ENCODE data around the gene ZNF568. TPM values are rescaled to one million over a fixed set of nuclear protein-coding genes. Genes with fewer than 3 reads are reported as not detected.

Gene ZNF568
- total and polyA plus RNA-seq, 2 experiments from 2014 or later, result 2.5 to 8.9 TPM

DNA sequence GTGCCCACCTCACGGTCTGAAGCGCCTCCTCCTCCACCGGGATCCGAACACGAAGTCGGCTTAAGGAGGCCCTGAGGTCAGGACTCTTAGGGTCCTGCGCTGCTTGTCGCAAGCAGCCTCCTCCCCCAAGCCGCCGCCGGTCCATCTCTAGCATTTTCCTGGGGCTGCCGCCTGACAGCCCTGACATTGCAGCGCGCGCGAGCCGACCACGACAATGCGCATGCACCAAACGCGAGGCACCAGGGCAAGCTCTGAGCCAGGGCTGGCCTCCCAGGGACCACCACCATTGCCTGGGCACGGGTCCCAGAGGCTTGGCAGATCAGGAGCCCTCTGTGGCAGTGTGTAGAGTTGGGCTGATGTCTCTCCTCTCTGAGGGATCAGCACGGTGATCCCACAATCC is 98.3 kb downstream of the ZNF568 start:
- WGBS (ENCODE audit: low lambda C conversion rate, missing lambda C conversion rate), result 94% methylated on average over 21 of the region's 23 CpGs
- no peaks in the 10 kb centered on the region for H3K9me3 ChIP-seq (ENCODE audit: low read depth)

DNA sequence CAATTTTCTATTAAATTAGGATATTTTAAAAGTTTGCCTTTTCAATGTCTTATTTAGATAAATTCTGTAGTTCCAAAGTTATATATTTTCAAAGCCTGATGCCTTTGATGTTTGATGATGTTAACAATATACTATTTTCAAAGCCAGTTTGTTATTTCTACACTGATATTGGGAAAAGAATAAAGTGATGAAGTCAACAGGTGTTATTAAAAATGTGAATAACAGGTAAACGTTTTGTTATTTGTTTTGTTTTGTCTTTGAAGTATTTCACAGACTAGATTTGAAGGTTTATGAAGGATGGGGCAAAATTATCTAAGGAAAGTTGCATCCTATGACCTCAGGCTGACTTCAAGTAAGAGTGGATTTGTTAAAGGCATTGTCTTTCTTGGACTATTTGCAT is 129.0 kb downstream of the ZNF568 start:
- no peak for TF ChIP-seq EZH2phosphoT487 (IDR thresholded peaks at IDR 0.05; ENCODE audit: low read depth, severe bottlenecking, unreplicated experiment)
- no peak for TF ChIP-seq EZH2 (IDR thresholded peaks at IDR 0.05; ENCODE audit: borderline replicate concordance)
- TF ChIP-seq, protein P1, sequence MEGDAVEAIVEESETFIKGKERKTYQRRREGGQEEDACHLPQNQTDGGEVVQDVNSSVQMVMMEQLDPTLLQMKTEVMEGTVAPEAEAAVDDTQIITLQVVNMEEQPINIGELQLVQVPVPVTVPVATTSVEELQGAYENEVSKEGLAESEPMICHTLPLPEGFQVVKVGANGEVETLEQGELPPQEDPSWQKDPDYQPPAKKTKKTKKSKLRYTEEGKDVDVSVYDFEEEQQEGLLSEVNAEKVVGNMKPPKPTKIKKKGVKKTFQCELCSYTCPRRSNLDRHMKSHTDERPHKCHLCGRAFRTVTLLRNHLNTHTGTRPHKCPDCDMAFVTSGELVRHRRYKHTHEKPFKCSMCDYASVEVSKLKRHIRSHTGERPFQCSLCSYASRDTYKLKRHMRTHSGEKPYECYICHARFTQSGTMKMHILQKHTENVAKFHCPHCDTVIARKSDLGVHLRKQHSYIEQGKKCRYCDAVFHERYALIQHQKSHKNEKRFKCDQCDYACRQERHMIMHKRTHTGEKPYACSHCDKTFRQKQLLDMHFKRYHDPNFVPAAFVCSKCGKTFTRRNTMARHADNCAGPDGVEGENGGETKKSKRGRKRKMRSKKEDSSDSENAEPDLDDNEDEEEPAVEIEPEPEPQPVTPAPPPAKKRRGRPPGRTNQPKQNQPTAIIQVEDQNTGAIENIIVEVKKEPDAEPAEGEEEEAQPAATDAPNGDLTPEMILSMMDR (IDR thresholded peaks at IDR 0.05; ENCODE audit: poor library complexity), result no peak
- no peak overlapping the region for H3K4me3 ChIP-seq

More for the DNA sequence above, 98.3 kb downstream of the ZNF568 start:
- no peaks in the 10 kb centered on the region for H4K20me1 ChIP-seq (ENCODE audit: insufficient read depth, poor library complexity, severe bottlenecking)
- no peak for DNase-seq (ENCODE audit: low spot score)
- TF ChIP-seq EZH2phosphoT487 (IDR thresholded peaks at IDR 0.05; ENCODE audit: low read depth, severe bottlenecking, unreplicated experiment), result no peak
- TF ChIP-seq EZH2 (IDR thresholded peaks at IDR 0.05; ENCODE audit: borderline replicate concordance), result no peak
- TF ChIP-seq, protein P1 (IDR thresholded peaks at IDR 0.05; ENCODE audit: poor library complexity), result no peak
- H3K36me3 ChIP-seq (replicated peaks; ENCODE audit: insufficient read depth, low read depth), result no peaks in the 10 kb centered on the region
- no peak overlapping the region for H2AFZ ChIP-seq
- H3K4me1 ChIP-seq (ENCODE audit: insufficient read depth), result no peaks in the 10 kb centered on the region
- H3K79me2 ChIP-seq, result no peaks in the 10 kb centered on the region
- no peaks in the 10 kb centered on the region for H3K9me2 ChIP-seq (replicated peaks; ENCODE audit: insufficient read depth)
- H3K27ac ChIP-seq, result no peak overlapping the region
- H3K27me3 ChIP-seq, result no peaks in the 10 kb centered on the region
- no peak overlapping the region for H3K4me3 ChIP-seq
- H3K4me2 ChIP-seq, result no peak overlapping the region

More for the DNA sequence above, 129.0 kb downstream of the ZNF568 start:
- Histone ChIP-seq H3K79me2 (no peaks in the 10 kb centered on the region), H4K20me1 (ENCODE audit: insufficient read depth, poor library complexity, severe bottlenecking) (no peaks in the 10 kb centered on the region), H3K9me2 (replicated peaks; ENCODE audit: insufficient read depth) (no peaks in the 10 kb centered on the region), H3K4me1 (ENCODE audit: insufficient read depth) (no peaks in the 10 kb centered on the region), H3K9me3 (ENCODE audit: low read depth) (no peaks in the 10 kb centered on the region), H3K4me2 (no peak overlapping the region), H3K27ac (no peak overlapping the region), H2AFZ (no peak overlapping the region), H3K27me3 (no peaks in the 10 kb centered on the region), H3K36me3 (replicated peaks; ENCODE audit: insufficient read depth, low read depth) (no peaks in the 10 kb centered on the region)
- no peak for DNase-seq (ENCODE audit: low spot score)
- 10% methylated on average over 1 of the region's 1 CpG for WGBS (ENCODE audit: low lambda C conversion rate, missing lambda C conversion rate)

Other genes with a start within 250 kb of the ZNF568 start
- gene ZNF461, start 249.5 kb upstream of the ZNF568 start, total RNA-seq, result 8.9 and 16.7 TPM in 2 replicates
- gene ZNF461, start 249.5 kb upstream of the ZNF568 start, polyA plus RNA-seq, result 3.2 and 4.6 TPM in 2 replicates
- gene ZNF567, start 228.7 kb upstream of the ZNF568 start, total RNA-seq, result 4.0 and 8.1 TPM in 2 replicates
- gene ZNF567, start 228.7 kb upstream of the ZNF568 start, polyA plus RNA-seq, result 4.4 and 9.5 TPM in 2 replicates
- gene ZNF850, start 143.5 kb upstream of the ZNF568 start, total RNA-seq, result 3.3 and 7.6 TPM in 2 replicates
- 0.64 and 1.1 TPM in 2 replicates for gene ZNF850, start 143.5 kb upstream of the ZNF568 start, polyA plus RNA-seq
- 8.7 and 13.8 TPM in 2 replicates for gene ZNF790, start 77.9 kb upstream of the ZNF568 start, total RNA-seq
- gene ZNF790, start 77.9 kb upstream of the ZNF568 start, polyA plus RNA-seq, result 2.4 and 4.0 TPM in 2 replicates
- 4.8 and 7.9 TPM in 2 replicates for gene ZNF345, start 65.5 kb upstream of the ZNF568 start, total RNA-seq
- gene ZNF345, start 65.5 kb upstream of the ZNF568 start, polyA plus RNA-seq, result 5.8 and 6.0 TPM in 2 replicates
- 2.0 TPM in 2 replicates for gene ZNF829, start within 50 bp of the ZNF568 start, total RNA-seq
- gene ZNF829, start within 50 bp of the ZNF568 start, polyA plus RNA-seq, result 0.83 and 1.6 TPM in 2 replicates
- 12.9 and 14.8 TPM in 2 replicates for gene ZNF420, start 162.1 kb downstream of the ZNF568 start, total RNA-seq
- gene ZNF420, start 162.1 kb downstream of the ZNF568 start, polyA plus RNA-seq, result 4.9 and 6.0 TPM in 2 replicates

Measured in hepatocyte (in vitro differentiated cells).